ENCODE results near the gene SLC9B2. TPM values are rescaled to one million over a fixed set of nuclear protein-coding genes. Genes with fewer than 3 reads are reported as not detected.

SLC9B2 gene
- total RNA-seq, 1 experiment from 2014 or later: 28.0 TPM

GRCh38 chr4:103032574-103032973 is 44.0 kb downstream of the SLC9B2 start:
- H3K27me3 ChIP-seq (replicated peaks; ENCODE audit: insufficient read depth, low read depth, low read length, poor library complexity): no peaks in the 10 kb centered on the region
- TF ChIP-seq EZH2 (IDR thresholded peaks at IDR 0.05; ENCODE audit: borderline replicate concordance, low read depth, low read length, poor library complexity, severe bottlenecking): no peak
- peak; percentile 58 for TF ChIP-seq CTCF (conservative IDR thresholded peaks at IDR 0.05; ENCODE audit: low read depth, low read length)
- no peaks in the 10 kb centered on the region for H3K36me3 ChIP-seq (ENCODE audit: insufficient read depth, low read length, poor library complexity, severe bottlenecking)
- no peak overlapping the region for H3K4me3 ChIP-seq (ENCODE audit: low read depth, low read length, poor library complexity, severe bottlenecking)
- intact Hi-C loops (cut with micrococcal nuclease; ENCODE audit: unreplicated experiment): no loop called here
- no peak overlapping the region for H3K27ac ChIP-seq (ENCODE audit: low read depth, low read length, poor library complexity, severe bottlenecking)
- H3K9me3 ChIP-seq (ENCODE audit: low read depth, low read length, poor library complexity, severe bottlenecking): no peaks in the 10 kb centered on the region
- CTCF ChIA-PET: interaction anchor here (0.6 to 1.4 kb wide), 3 partner anchors 67 to 412 kb away, joined by 3 to 5 read pairs (median 3); partner anchors contain the start of gene BDH2
- POLR2A ChIA-PET (ENCODE audit: low non-redundant PET): interaction anchor here (0.6 kb wide), 1 partner anchor 163 kb away, joined by 3 read pairs; no protein-coding TSS in a partner anchor
- no TSS peak for BruUV-seq (replicated peaks)
- DNase-seq (ENCODE audit: low spot score): peak; percentile 58
- H3K4me1 ChIP-seq (ENCODE audit: insufficient read depth, low read length, poor library complexity, severe bottlenecking): no peaks in the 10 kb centered on the region

GRCh38 chr4:103030791-103031190 is 45.8 kb downstream of the SLC9B2 start:
- ChIA-PET POLR2A (ENCODE audit: low non-redundant PET) (no interaction called here), CTCF (no interaction called here)
- H3K4me3 ChIP-seq (ENCODE audit: low read depth, low read length, poor library complexity, severe bottlenecking): no peak overlapping the region
- H3K4me1 ChIP-seq (ENCODE audit: insufficient read depth, low read length, poor library complexity, severe bottlenecking): no peaks in the 10 kb centered on the region
- no peak overlapping the region for H3K27ac ChIP-seq (ENCODE audit: low read depth, low read length, poor library complexity, severe bottlenecking)
- no peaks in the 10 kb centered on the region for H3K36me3 ChIP-seq (ENCODE audit: insufficient read depth, low read length, poor library complexity, severe bottlenecking)
- TF ChIP-seq CTCF (conservative IDR thresholded peaks at IDR 0.05; ENCODE audit: low read depth, low read length) (no peak), EZH2 (IDR thresholded peaks at IDR 0.05; ENCODE audit: borderline replicate concordance, low read depth, low read length, poor library complexity, severe bottlenecking) (no peak)
- BruUV-seq (replicated peaks): no TSS peak
- no peaks in the 10 kb centered on the region for H3K9me3 ChIP-seq (ENCODE audit: low read depth, low read length, poor library complexity, severe bottlenecking)
- no peaks in the 10 kb centered on the region for H3K27me3 ChIP-seq (replicated peaks; ENCODE audit: insufficient read depth, low read depth, low read length, poor library complexity)
- no peak for DNase-seq (ENCODE audit: low spot score)
- intact Hi-C loops (cut with micrococcal nuclease; ENCODE audit: unreplicated experiment): no loop called here

GRCh38 chr4:103029300-103029699 is 47.3 kb downstream of the SLC9B2 start:
- no peak overlapping the region for H3K4me3 ChIP-seq (ENCODE audit: low read depth, low read length, poor library complexity, severe bottlenecking)
- no peak overlapping the region for H3K27ac ChIP-seq (ENCODE audit: low read depth, low read length, poor library complexity, severe bottlenecking)
- BruUV-seq (replicated peaks): no TSS peak
- CTCF ChIA-PET: no interaction called here
- POLR2A ChIA-PET (ENCODE audit: low non-redundant PET): interaction anchor here (0.6 kb wide), 1 partner anchor 16 kb away, joined by 3 read pairs; no protein-coding TSS in a partner anchor
- intact Hi-C loops (cut with micrococcal nuclease; ENCODE audit: unreplicated experiment): no loop called here
- TF ChIP-seq CTCF (conservative IDR thresholded peaks at IDR 0.05; ENCODE audit: low read depth, low read length) (no peak), EZH2 (IDR thresholded peaks at IDR 0.05; ENCODE audit: borderline replicate concordance, low read depth, low read length, poor library complexity, severe bottlenecking) (no peak)
- H3K27me3 ChIP-seq (replicated peaks; ENCODE audit: insufficient read depth, low read depth, low read length, poor library complexity): no peaks in the 10 kb centered on the region
- H3K36me3 ChIP-seq (ENCODE audit: insufficient read depth, low read length, poor library complexity, severe bottlenecking): no peaks in the 10 kb centered on the region
- no peaks in the 10 kb centered on the region for H3K9me3 ChIP-seq (ENCODE audit: low read depth, low read length, poor library complexity, severe bottlenecking)
- no peaks in the 10 kb centered on the region for H3K4me1 ChIP-seq (ENCODE audit: insufficient read depth, low read length, poor library complexity, severe bottlenecking)
- no peak for DNase-seq (ENCODE audit: low spot score)
